Mammary epithelial cell (primary cell): ENCODE data around the gene GGACT.

Experiments
- CTCF ChIP-seq, 2 donors: IDR thresholded peaks in 1 of 2; conservative IDR thresholded peaks in 1 of 2; 2 replicates each; pipeline ENCODE4 v1.5.1; 2011 to 2012; ENCODE audit warnings: inconsistent platforms in 2 of 2, low read length in 2 of 2, mild to moderate bottlenecking in 2 of 2, control low read depth in 1 of 2, low read depth in 1 of 2; ENCODE audit not compliant: insufficient read depth in 1 of 2; ENCODE audit errors: extremely low read depth in 1 of 2
- EZH2 ChIP-seq: IDR thresholded peaks from 2 replicates; pipeline ENCODE4 v1.6.1; 2012; ENCODE audit warnings: low read length, inconsistent platforms, borderline replicate concordance

DNA sequence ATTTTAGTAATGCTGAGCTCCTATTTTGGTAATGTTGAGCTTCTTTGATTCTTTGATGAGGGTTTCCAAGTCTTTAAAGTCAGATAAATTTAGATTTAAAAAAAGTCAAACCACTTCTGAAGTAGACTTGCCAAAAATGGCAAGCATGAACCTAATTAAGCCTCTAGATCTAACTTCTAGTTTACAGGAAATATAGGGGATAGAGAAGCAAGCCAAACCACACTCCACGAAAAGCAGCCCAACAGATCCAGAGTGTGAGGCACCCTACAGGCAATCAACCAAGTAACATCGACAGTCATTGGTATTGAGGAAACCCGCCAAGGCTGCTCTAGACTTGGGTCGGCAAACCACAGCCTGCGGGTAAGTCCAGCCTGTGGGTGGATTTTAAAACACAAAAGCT, 3.7 kb downstream of the GGACT start:
- TF ChIP-seq CTCF (conservative IDR thresholded peaks at IDR 0.05 in 1 of 2, IDR thresholded peaks at IDR 0.05 in 1 of 2; ENCODE audit: extremely low read depth in 1 of 2, insufficient read depth in 1 of 2, low read depth in 1 of 2, low read length in 2 of 2) (no peak), EZH2 (no peak)
